OCI-LY3 (cell line): Measurements from ENCODE around the gene BRI3BP.

Experiments used
- EZH2phosphoT487 ChIP-seq: fragments of 200-600 bp; shearing (Covaris generic); IDR thresholded peaks from 2 replicates; pipeline ENCODE4 v1.6.1; 2018; ENCODE audit warnings: antibody characterized with exemption, mixed run types, low read depth
- TF ChIP-seq, protein P1 (sequence below): fragments of 200-600, 300-600 bp; sonication (generic); IDR thresholded peaks from 2 replicates; pipeline ENCODE4 v1.5.1; 2014; ENCODE audit warnings: antibody characterized with exemption, low read length, low read depth

- TF ChIP-seq, protein P1, sequence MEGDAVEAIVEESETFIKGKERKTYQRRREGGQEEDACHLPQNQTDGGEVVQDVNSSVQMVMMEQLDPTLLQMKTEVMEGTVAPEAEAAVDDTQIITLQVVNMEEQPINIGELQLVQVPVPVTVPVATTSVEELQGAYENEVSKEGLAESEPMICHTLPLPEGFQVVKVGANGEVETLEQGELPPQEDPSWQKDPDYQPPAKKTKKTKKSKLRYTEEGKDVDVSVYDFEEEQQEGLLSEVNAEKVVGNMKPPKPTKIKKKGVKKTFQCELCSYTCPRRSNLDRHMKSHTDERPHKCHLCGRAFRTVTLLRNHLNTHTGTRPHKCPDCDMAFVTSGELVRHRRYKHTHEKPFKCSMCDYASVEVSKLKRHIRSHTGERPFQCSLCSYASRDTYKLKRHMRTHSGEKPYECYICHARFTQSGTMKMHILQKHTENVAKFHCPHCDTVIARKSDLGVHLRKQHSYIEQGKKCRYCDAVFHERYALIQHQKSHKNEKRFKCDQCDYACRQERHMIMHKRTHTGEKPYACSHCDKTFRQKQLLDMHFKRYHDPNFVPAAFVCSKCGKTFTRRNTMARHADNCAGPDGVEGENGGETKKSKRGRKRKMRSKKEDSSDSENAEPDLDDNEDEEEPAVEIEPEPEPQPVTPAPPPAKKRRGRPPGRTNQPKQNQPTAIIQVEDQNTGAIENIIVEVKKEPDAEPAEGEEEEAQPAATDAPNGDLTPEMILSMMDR: no peak
- no peak for TF ChIP-seq EZH2phosphoT487
Observed at GRCh38 chr12:125055591-125055990, 62.1 kb downstream of the BRI3BP start.
